ENCODE measurements around the gene SULT1A2.
"Not testable (repeated sequence)": the region's sequence is repeated elsewhere in the genome, so short reads cannot be mapped to it uniquely, and the experiment has no call there.

SULT1A2 gene

GRCh38 chr16:28558456-28558855 lies 38.4 kb downstream of the SULT1A2 start:
- DNase-seq (ENCODE audit: low read depth, low spot score), result no peak

GRCh38 chr16:28556914-28557320 lies 39.9 kb downstream of the SULT1A2 start:
- no peak for DNase-seq (ENCODE audit: low read depth, low spot score)

- no peak for DNase-seq (ENCODE audit: low read depth, low spot score)
These were observed 41.3 kb downstream of the SULT1A2 start for GRCh38 chr16:28555561-28555960.

- DNase-seq (ENCODE audit: low read depth, low spot score), result no peak
These were observed 42.0 kb downstream of the SULT1A2 start for GRCh38 chr16:28554634-28555423.

GRCh38 chr16:28553776-28554633 lies 42.8 kb downstream of the SULT1A2 start, which contains the start of gene SGF29:
SGF29 (plus strand) TSS chr16:28553920; CDS start chr16:28581070, 27,150 bp downstream.
- peak; percentile 89 for DNase-seq (ENCODE audit: low read depth, low spot score)

- no peak for DNase-seq (ENCODE audit: low read depth, low spot score)
These were observed 47.5 kb downstream of the SULT1A2 start for GRCh38 chr16:28549301-28549899.

GRCh38 chr16:28548306-28548802 lies 48.5 kb downstream of the SULT1A2 start:
- DNase-seq (ENCODE audit: low read depth, low spot score), result no peak

GRCh38 chr16:28546626-28547025 lies 50.2 kb downstream of the SULT1A2 start:
- DNase-seq (ENCODE audit: low read depth, low spot score), result no peak

- DNase-seq (ENCODE audit: low read depth, low spot score), result not testable (repeated sequence)
These were observed 50.9 kb downstream of the SULT1A2 start for GRCh38 chr16:28545964-28546363.

GRCh38 chr16:28544998-28545397 lies 51.9 kb downstream of the SULT1A2 start:
- no peak for DNase-seq (ENCODE audit: low read depth, low spot score)

GRCh38 chr16:28543072-28543471 lies 53.8 kb downstream of the SULT1A2 start:
- no peak for DNase-seq (ENCODE audit: low read depth, low spot score)

- no peak for DNase-seq (ENCODE audit: low read depth, low spot score)
These were observed 54.2 kb downstream of the SULT1A2 start for GRCh38 chr16:28542646-28543045.

All from ELF-1 (cell line).